Neuronal stem cell (in vitro differentiated cells): ENCODE data around the gene CDH20.

Experiments used
- DNase-seq: peaks from one replicate; pipeline ENCODE4 v3.0.0-alpha.2; 2013; ENCODE audit warnings: low spot score
- H2AFZ ChIP-seq: one replicate; pipeline ENCODE4 v1.6.1; 2013; ENCODE audit warnings: mild to moderate bottlenecking, low read length, inconsistent platforms
- H2AK5ac ChIP-seq: 2 replicates; pipeline ENCODE4 v1.6.1; 2013; ENCODE audit warnings: low read depth, mild to moderate bottlenecking, inconsistent platforms, low read length, moderate library complexity, mixed read lengths
- H2BK120ac ChIP-seq: 2 replicates; pipeline ENCODE4 v1.6.1; 2013; ENCODE audit warnings: low read depth, mild to moderate bottlenecking, inconsistent platforms, low read length, moderate library complexity, mixed read lengths
- H2BK12ac ChIP-seq: one replicate; pipeline ENCODE4 v1.6.1; 2013; ENCODE audit warnings: low read length, inconsistent platforms
- H2BK15ac ChIP-seq: 2 replicates; pipeline ENCODE4 v1.6.1; 2013; ENCODE audit warnings: mild to moderate bottlenecking, low read length, inconsistent platforms, mixed read lengths
- H2BK5ac ChIP-seq: one replicate; pipeline ENCODE4 v1.6.1; 2013; ENCODE audit warnings: inconsistent platforms, mild to moderate bottlenecking, low read length, moderate library complexity
- H3K14ac ChIP-seq: one replicate; pipeline ENCODE4 v1.6.1; 2013; ENCODE audit warnings: low read length, inconsistent platforms
- H3K18ac ChIP-seq: 2 replicates; pipeline ENCODE4 v1.6.1; 2013; ENCODE audit warnings: low read length, inconsistent platforms
- H3K23ac ChIP-seq: 2 replicates; pipeline ENCODE4 v1.6.1; 2013; ENCODE audit warnings: low read depth, mild to moderate bottlenecking, mixed read lengths, low read length, inconsistent platforms; ENCODE audit not compliant: poor library complexity
- H3K27ac ChIP-seq: replicated peaks from 3 replicates; pipeline ENCODE4 v1.5.1; 2013; ENCODE audit warnings: low read length, inconsistent platforms
- H3K27me3 ChIP-seq, 3 experiments: 2 replicates each; pipeline ENCODE4 v1.6.1; 2013; ENCODE audit warnings: low read length in 3 of 3, mild to moderate bottlenecking in 2 of 3, inconsistent platforms in 1 of 3, low read depth in 1 of 3, mixed read lengths in 1 of 3, moderate library complexity in 1 of 3; ENCODE audit not compliant: control insufficient read depth in 3 of 3, insufficient read depth in 3 of 3
- H3K36me3 ChIP-seq, 2 donors: replicated peaks in 1 of 2; 2 replicates each; pipeline ENCODE4 v1.6.1; 2013; ENCODE audit warnings: low read length in 2 of 2; ENCODE audit not compliant: control insufficient read depth in 2 of 2, insufficient read depth in 2 of 2
- H3K4ac ChIP-seq: 2 replicates; pipeline ENCODE4 v1.6.1; 2013; ENCODE audit warnings: inconsistent platforms, mild to moderate bottlenecking, low read length, moderate library complexity
- H3K4me1 ChIP-seq, 2 donors: 1 replicate in 1 of 2; 2 replicates in 1 of 2; pipeline ENCODE4 v1.6.1; 2013; ENCODE audit warnings: low read length in 2 of 2, low read depth in 1 of 2; ENCODE audit not compliant: control insufficient read depth in 2 of 2, insufficient read depth in 1 of 2
- H3K4me2 ChIP-seq: one replicate; pipeline ENCODE4 v1.6.1; 2013; ENCODE audit warnings: mild to moderate bottlenecking, low read length, inconsistent platforms; ENCODE audit not compliant: insufficient read depth, poor library complexity, severe bottlenecking
- H3K4me3 ChIP-seq, 2 donors: 2 replicates each; pipeline ENCODE4 v1.5.1; 2013; ENCODE audit warnings: low read length in 2 of 2, mild to moderate bottlenecking in 2 of 2, inconsistent platforms in 1 of 2, moderate library complexity in 1 of 2
- H3K79me1 ChIP-seq: one replicate; pipeline ENCODE4 v1.6.1; 2013; ENCODE audit warnings: low read depth, mild to moderate bottlenecking, inconsistent platforms, low read length, moderate library complexity
- H3K9ac ChIP-seq: one replicate; pipeline ENCODE4 v1.6.1; 2013; ENCODE audit warnings: mild to moderate bottlenecking, low read depth, low read length, inconsistent platforms; ENCODE audit not compliant: poor library complexity
- H3K9me3 ChIP-seq, 2 donors: replicated peaks in 1 of 2; 2 replicates each; pipeline versions ENCODE3 to v1.6.1; 2013; ENCODE audit warnings: low read length in 2 of 2, mild to moderate bottlenecking in 2 of 2, inconsistent platforms in 1 of 2, low read depth in 1 of 2, mixed read lengths in 1 of 2, moderate library complexity in 1 of 2; ENCODE audit not compliant: control insufficient read depth in 2 of 2, insufficient read depth in 1 of 2
- H4K8ac ChIP-seq: one replicate; pipeline ENCODE4 v1.6.1; 2013; ENCODE audit warnings: low read depth, mild to moderate bottlenecking, inconsistent platforms, low read length, moderate library complexity
- H4K91ac ChIP-seq: one replicate; pipeline ENCODE4 v1.6.1; 2013; ENCODE audit warnings: low read length, low read depth, mild to moderate bottlenecking, inconsistent platforms; ENCODE audit not compliant: poor library complexity
- WGBS, 2 donors: extraction: QIAGEN DNeasy Blood & Tissue Kit; methylation state at CpG; one replicate each; pipeline ENCODE4 v1.1.7; 2013; ENCODE audit warnings: missing lambda C conversion rate in 2 of 2, mixed read lengths in 1 of 2; ENCODE audit not compliant: insufficient read length in 2 of 2, insufficient replicate concordance in 1 of 2; ENCODE audit errors: extremely low coverage in 2 of 2; 5-methylcytosine and 5-hydroxymethylcytosine counted together

CDH20 gene

DNA sequence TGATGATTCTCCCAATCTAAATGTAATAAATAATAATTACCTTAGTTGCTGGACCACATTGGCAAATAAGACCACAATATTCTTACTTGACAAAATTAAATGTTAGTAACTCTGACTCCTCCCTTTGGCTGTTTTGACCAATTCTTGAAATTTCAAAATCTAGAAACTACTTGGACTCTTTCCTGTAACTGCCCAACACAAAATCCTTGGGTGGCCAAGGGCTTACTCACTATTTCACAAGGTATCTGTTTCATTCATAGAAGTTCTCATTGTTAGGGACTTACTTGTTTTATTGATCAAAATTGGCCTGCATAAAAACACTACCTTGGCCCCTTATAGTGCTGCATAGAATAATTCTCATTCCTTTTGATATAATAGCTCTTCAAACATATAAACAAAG is 19.4 kb downstream of the CDH20 start:
- Histone ChIP-seq H3K14ac (no peak overlapping the region), H3K4me2 (no peak overlapping the region), H3K27me3 (no peaks in the 10 kb centered on the region), H3K27ac (no peak overlapping the region), H3K23ac (no peak overlapping the region), H3K4me1 (peaks cover 0 to 4% of the 10 kb centered on the region in 2 donors), H3K4me3 (no peak overlapping the region), H4K91ac (no peak overlapping the region), H3K9me3 (peaks cover 0 to 2% of the 10 kb centered on the region in 2 donors), H3K4ac (no peak overlapping the region), H3K36me3 (no peaks in the 10 kb centered on the region), H4K8ac (no peak overlapping the region), H2BK120ac (no peak overlapping the region), H2BK5ac (no peak overlapping the region), H2AK5ac (no peak overlapping the region), H3K79me1 (no peaks in the 10 kb centered on the region), H2AFZ (no peak overlapping the region), H3K9ac (no peak overlapping the region), H2BK12ac (no peak overlapping the region), H3K18ac (no peak overlapping the region), H2BK15ac (no peak overlapping the region)
- DNase-seq, result no peak

- H2BK15ac ChIP-seq, result no peak overlapping the region
- H3K4ac ChIP-seq, result no peak overlapping the region
- no peak overlapping the region for H2BK120ac ChIP-seq
- H3K36me3 ChIP-seq, result no peaks in the 10 kb centered on the region
- H4K91ac ChIP-seq, result no peak overlapping the region
- no peaks in the 10 kb centered on the region for H3K79me1 ChIP-seq
- H3K18ac ChIP-seq, result no peak overlapping the region
- H2AK5ac ChIP-seq, result no peak overlapping the region
- peaks cover 0 to 5% of the 10 kb centered on the region in 2 donors for H3K9me3 ChIP-seq
- H3K4me3 ChIP-seq, result no peak overlapping the region
- H2BK12ac ChIP-seq, result no peak overlapping the region
- H2BK5ac ChIP-seq, result no peak overlapping the region
- no CpG with 5 or more reads among the region's 7 CpGs for WGBS, 2 donors
- DNase-seq, result no peak
- no peak overlapping the region for H3K14ac ChIP-seq
- H3K4me1 ChIP-seq, result no peaks in the 10 kb centered on the region
- no peak overlapping the region for H3K4me2 ChIP-seq
- H3K27me3 ChIP-seq, result no peaks in the 10 kb centered on the region
- no peak overlapping the region for H2AFZ ChIP-seq
- H3K23ac ChIP-seq, result no peak overlapping the region
- no peak overlapping the region for H3K9ac ChIP-seq
- H4K8ac ChIP-seq, result no peak overlapping the region
- no peak overlapping the region for H3K27ac ChIP-seq
Measured at GRCh38 chr18:61360404-61361383, 27.5 kb downstream of the CDH20 start.

DNA sequence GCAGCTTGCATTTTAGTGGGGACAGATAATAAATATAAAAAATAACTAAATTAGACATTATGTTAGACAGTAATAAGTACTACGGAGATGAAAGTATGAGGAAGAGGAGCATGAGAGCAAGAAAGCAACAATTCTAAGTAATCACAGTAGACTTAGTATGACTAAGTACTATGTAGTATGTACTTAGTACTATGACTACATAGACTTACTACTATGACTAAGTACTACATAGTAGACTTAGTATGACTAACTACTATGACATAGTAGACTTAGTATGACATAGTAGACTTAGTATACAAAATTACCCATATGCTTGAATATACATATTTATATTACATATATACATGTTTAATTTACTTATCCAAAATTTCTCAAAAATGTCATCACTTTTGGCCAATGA is 29.3 kb downstream of the CDH20 start:
- H3K36me3 ChIP-seq, result no peaks in the 10 kb centered on the region
- peaks cover 0 to 4% of the 10 kb centered on the region in 2 donors for H3K9me3 ChIP-seq
- no peak overlapping the region for H3K4me3 ChIP-seq
- H3K14ac ChIP-seq, result no peak overlapping the region
- H3K27me3 ChIP-seq, result no peaks in the 10 kb centered on the region
- no peak overlapping the region for H3K4ac ChIP-seq
- H2BK120ac ChIP-seq, result no peak overlapping the region
- WGBS, 2 donors, result no CpG with 5 or more reads among the region's 1 CpG
- H4K8ac ChIP-seq, result no peak overlapping the region
- no peak overlapping the region for H3K27ac ChIP-seq
- no peak for DNase-seq
- no peak overlapping the region for H2BK15ac ChIP-seq
- no peaks in the 10 kb centered on the region for H3K79me1 ChIP-seq
- H3K4me2 ChIP-seq, result no peak overlapping the region
- H2BK12ac ChIP-seq, result no peak overlapping the region
- H3K4me1 ChIP-seq, result no peaks in the 10 kb centered on the region
- H3K9ac ChIP-seq, result no peak overlapping the region
- H2AFZ ChIP-seq, result no peak overlapping the region
- no peak overlapping the region for H2AK5ac ChIP-seq
- no peak overlapping the region for H4K91ac ChIP-seq
- no peak overlapping the region for H3K23ac ChIP-seq
- H2BK5ac ChIP-seq, result no peak overlapping the region
- no peak overlapping the region for H3K18ac ChIP-seq

DNA sequence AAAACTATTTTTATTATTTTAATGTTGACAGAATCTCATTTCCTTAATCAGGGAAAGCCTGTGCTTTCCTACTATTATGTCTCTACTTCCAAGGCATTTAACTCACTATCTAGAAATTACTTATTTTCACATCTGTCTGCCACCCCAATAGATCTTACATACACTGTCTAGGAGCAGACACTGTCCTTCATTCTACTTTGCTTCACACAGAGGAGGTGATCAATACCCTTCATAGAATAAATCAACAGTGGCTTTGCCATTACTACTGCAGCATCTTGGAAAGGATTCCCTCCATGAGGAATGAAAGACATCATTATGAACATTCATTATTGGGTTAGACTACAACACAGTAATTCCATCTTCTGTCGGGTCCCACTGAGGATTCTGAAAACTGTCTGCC is 31.7 kb downstream of the CDH20 start:
- Histone ChIP-seq H2BK15ac (no peak overlapping the region), H3K4me1 (no peaks in the 10 kb centered on the region), H2BK5ac (no peak overlapping the region), H2AFZ (no peak overlapping the region), H3K4ac (no peak overlapping the region), H3K14ac (no peak overlapping the region), H3K4me3 (no peak overlapping the region), H3K23ac (no peak overlapping the region), H3K9me3 (no peaks in the 10 kb centered on the region), H3K18ac (no peak overlapping the region), H3K36me3 (no peaks in the 10 kb centered on the region), H2AK5ac (no peak overlapping the region), H2BK120ac (no peak overlapping the region), H4K8ac (no peak overlapping the region), H3K9ac (no peak overlapping the region), H3K27me3 (no peaks in the 10 kb centered on the region), H2BK12ac (no peak overlapping the region), H4K91ac (no peak overlapping the region), H3K27ac (no peak overlapping the region), H3K4me2 (no peak overlapping the region), H3K79me1 (no peaks in the 10 kb centered on the region)
- no peak for DNase-seq
- no CpG with 5 or more reads among the region's 1 CpG for WGBS, 2 donors
